RWPE2 (cell line): ENCODE measurements around the gene RPS6KA2.

Source experiments
- ATAC-seq: fragments of 200-7000 bp; cut with Tn5 transposase; 3 replicates; pipeline ENCODE4 v1.9.1; 2021; ENCODE audit warnings: low read depth
- DNase-seq: peaks from one replicate; pipeline ENCODE4 v3.0.0-alpha.2; 2020; ENCODE audit warnings: low spot score
- H3K27ac ChIP-seq: fragments of 450-650 bp; 2 replicates; pipeline ENCODE4 v1.5.1; 2017; ENCODE audit warnings: mild to moderate bottlenecking; ENCODE audit not compliant: poor library complexity, severe bottlenecking
- H3K27me3 ChIP-seq: fragments of 250-450 bp; sonication (Bioruptor Pico); 2 replicates; pipeline ENCODE4 v1.5.1; 2021; ENCODE audit warnings: mild to moderate bottlenecking, moderate library complexity; ENCODE audit not compliant: insufficient read depth, poor library complexity, severe bottlenecking
- H3K36me3 ChIP-seq: fragments of 250-450 bp; sonication (Bioruptor Pico); 2 replicates; pipeline ENCODE4 v1.5.1; 2020; ENCODE audit warnings: low read depth, mild to moderate bottlenecking, moderate library complexity
- H3K4me1 ChIP-seq: fragments of 250-450 bp; sonication (Bioruptor Pico); 2 replicates; pipeline ENCODE4 v1.5.1; 2021; ENCODE audit warnings: mild to moderate bottlenecking, moderate library complexity; ENCODE audit not compliant: insufficient read depth, poor library complexity, severe bottlenecking
- H3K4me3 ChIP-seq: fragments of 250-450 bp; sonication (Bioruptor Pico); 2 replicates; pipeline ENCODE4 v1.5.1; 2021; ENCODE audit warnings: mild to moderate bottlenecking, moderate library complexity; ENCODE audit not compliant: severe bottlenecking
- H3K9me3 ChIP-seq: fragments of 250-450 bp; sonication (Bioruptor Pico); 2 replicates; pipeline ENCODE4 v1.5.1; 2021; ENCODE audit warnings: mild to moderate bottlenecking, moderate library complexity; ENCODE audit not compliant: severe bottlenecking
- TF ChIP-seq, protein P1 (sequence below): fragments of 450-650 bp; IDR thresholded peaks from one replicate; pipeline ENCODE4 v1.5.1; 2017; ENCODE audit warnings: mild to moderate bottlenecking, moderate library complexity; ENCODE audit not compliant: poor library complexity, severe bottlenecking

RPS6KA2 gene

DNA sequence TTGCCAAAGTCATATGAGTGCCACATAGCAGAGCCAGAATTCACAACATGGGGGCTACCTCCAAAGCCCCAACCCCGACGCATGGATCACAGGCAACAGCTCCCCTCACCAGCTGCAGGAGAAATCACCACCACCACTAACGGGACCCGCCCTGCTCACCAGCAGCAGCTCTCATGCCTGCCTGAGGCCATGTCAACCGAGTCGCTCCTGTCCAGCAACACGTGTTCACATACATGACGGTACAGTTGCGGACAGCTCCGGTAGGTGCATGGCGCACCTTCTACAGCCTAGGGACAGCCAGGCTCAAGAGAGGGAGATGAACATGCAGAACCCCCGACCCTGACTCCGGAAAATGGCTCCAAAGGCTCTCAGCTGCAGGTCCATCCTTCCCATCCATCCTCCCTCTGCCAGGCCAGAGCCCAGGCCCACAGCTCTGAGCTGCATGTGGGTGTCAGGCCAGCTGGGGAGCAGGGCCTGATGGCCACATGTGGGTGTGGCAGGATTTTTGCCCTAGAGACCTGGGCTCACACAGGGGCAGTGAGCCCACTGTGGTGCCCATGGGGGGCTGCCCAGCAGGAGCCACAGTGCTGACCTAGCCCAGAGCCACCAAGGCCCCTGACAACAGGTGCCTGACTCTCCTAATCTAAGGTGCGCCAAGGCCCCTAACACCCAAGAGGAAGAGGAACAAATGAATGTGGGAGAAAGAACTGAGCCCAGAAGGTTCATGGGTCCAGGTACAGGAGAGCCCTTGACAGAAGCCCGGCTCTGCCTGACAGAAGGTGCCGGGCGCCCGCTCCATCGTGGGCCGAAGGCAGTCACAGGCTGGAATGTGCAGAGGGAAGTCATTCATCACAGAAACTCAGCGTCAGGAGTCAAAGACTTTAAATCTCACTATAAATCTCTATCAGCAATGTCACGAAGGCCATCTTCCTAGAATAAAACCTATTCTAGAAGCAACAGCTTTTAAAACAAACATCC is 10.5 kb downstream of the RPS6KA2 start:
- Histone ChIP-seq H3K36me3 (peaks cover 24% of the 10 kb centered on the region), H3K9me3 (no peaks in the 10 kb centered on the region), H3K4me1 (peaks cover 34% of the 10 kb centered on the region), H3K27me3 (no peaks in the 10 kb centered on the region), H3K27ac (no peak overlapping the region), H3K4me3 (no peak overlapping the region)
- ATAC-seq (no peak), DNase-seq (no peak)
- TF ChIP-seq, protein P1, sequence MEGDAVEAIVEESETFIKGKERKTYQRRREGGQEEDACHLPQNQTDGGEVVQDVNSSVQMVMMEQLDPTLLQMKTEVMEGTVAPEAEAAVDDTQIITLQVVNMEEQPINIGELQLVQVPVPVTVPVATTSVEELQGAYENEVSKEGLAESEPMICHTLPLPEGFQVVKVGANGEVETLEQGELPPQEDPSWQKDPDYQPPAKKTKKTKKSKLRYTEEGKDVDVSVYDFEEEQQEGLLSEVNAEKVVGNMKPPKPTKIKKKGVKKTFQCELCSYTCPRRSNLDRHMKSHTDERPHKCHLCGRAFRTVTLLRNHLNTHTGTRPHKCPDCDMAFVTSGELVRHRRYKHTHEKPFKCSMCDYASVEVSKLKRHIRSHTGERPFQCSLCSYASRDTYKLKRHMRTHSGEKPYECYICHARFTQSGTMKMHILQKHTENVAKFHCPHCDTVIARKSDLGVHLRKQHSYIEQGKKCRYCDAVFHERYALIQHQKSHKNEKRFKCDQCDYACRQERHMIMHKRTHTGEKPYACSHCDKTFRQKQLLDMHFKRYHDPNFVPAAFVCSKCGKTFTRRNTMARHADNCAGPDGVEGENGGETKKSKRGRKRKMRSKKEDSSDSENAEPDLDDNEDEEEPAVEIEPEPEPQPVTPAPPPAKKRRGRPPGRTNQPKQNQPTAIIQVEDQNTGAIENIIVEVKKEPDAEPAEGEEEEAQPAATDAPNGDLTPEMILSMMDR = no peak

DNA sequence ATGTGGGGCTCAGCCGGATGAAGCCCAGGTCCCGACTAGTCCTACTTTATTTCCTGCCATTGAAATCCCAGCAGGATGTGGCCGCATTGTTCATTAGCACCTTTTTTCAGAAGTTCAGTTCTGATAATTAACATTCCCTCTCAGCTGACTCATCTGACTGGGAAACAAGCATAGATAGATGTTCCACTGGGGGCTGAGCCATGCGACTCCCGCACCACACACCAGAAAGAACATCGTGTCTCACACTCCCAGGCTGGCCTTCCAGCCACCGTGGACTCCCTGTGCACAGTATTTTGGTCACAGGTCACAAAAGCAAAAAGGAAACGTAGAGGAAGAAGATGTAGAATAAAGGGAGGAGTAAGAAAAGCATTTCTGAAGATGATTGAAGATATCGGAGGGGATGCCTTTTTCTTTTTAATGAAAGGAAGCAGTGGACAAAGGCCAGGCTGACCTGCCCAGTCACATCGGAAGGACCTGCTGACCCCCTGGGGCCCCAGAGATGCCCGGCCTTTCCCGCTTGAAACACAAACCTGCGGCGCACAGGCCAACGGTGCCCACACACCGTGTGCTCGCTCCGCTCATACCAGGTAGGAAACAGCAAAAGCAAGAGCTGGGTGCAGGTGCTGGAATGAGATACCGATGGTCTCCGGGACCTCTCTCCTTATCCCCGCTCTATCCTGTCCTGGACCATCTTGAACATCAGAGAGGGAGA is 11.8 kb downstream of the RPS6KA2 start:
- H3K27ac ChIP-seq = no peak overlapping the region
- H3K4me3 ChIP-seq = no peak overlapping the region
- H3K4me1 ChIP-seq = peaks cover 20% of the 10 kb centered on the region
- H3K27me3 ChIP-seq = no peaks in the 10 kb centered on the region
- TF ChIP-seq, protein P1 = no peak
- ATAC-seq = no peak
- H3K9me3 ChIP-seq = no peaks in the 10 kb centered on the region
- DNase-seq = no peak
- peaks cover 24% of the 10 kb centered on the region for H3K36me3 ChIP-seq

DNA sequence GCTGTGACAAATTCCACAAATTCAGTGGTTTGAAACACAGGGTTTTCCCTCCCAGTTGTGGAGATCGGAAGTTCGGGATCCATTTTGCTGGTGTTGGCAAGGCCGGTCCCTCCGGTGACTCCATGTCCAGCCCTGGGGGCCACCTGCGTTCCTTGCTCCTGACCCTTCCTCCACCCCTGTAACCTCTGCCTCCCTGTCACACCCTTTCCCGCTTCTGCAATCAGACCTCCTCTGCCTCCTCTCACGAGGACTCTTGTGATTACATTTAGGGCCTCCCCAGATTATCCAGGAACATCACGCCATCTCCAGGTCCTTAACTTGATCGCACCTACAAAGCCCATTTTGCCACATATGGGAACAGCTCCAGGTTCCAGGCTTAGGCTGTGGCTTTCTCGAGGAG is 12.5 kb downstream of the RPS6KA2 start:
- Histone ChIP-seq H3K27me3 (no peaks in the 10 kb centered on the region), H3K36me3 (peaks cover 27% of the 10 kb centered on the region), H3K27ac (no peak overlapping the region), H3K9me3 (no peaks in the 10 kb centered on the region), H3K4me1 (peaks cover 14% of the 10 kb centered on the region), H3K4me3 (no peak overlapping the region)
- ATAC-seq (no peak), DNase-seq (no peak)
- TF ChIP-seq, protein P1 = no peak

DNA sequence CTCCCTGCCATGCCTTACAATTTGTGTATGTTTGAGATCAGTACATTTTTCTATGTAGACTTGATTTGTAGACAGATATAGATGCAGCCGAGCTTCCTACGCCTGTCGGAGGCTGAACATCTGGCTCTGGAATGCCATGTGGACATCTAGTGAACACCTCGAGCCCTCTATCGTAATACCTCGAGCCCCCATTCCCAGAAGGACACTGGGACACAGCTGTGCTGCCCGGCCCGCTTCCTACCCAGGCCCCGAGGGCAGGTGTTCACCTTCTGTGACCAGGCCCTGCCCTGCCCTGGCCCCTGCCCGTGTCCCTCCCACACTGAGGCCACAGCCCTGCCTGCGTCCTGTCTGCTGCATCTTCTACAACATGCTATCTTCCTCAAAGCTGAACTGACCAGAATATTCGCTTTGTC is 12.9 kb downstream of the RPS6KA2 start:
- Histone ChIP-seq H3K4me3 (no peak overlapping the region), H3K9me3 (no peaks in the 10 kb centered on the region), H3K36me3 (peaks cover 27% of the 10 kb centered on the region), H3K27me3 (no peaks in the 10 kb centered on the region), H3K4me1 (peaks cover 10% of the 10 kb centered on the region), H3K27ac (no peak overlapping the region)
- no peak for DNase-seq
- ATAC-seq = no peak
- TF ChIP-seq, protein P1 = no peak
